GM12891 (cell line): ENCODE data around the gene DLG5.

Source experiments
- POLR2A ChIP-seq: IDR thresholded peaks from 2 replicates; pipeline ENCODE4 v1.6.1; 2011; ENCODE audit warnings: low read depth, low read length, control low read depth
- POLR2AphosphoS5 ChIP-seq: IDR thresholded peaks from 2 replicates; pipeline ENCODE4 v1.6.1; 2011; ENCODE audit warnings: low read depth, low read length, control low read depth

DNA sequence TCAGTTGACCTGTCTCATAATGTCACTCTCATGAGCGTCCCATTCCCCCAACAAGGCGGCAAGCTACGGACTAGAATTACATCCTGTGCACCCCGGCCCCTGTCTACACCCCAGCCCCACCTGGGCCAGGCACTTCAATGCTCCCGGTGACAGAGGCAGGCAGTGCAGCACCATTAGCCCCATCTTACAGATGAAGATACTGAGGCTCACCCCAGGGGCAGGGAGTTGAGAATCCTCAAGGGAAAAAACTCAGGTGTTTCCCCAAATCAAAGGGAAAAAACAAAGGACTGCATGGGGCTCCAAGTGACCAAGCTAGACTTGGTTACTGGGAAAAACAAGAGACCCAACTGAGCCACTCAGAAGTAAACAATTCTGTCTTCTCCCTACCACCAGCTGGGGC, 4.5 kb downstream of the DLG5 start:
- TF ChIP-seq POLR2AphosphoS5 (no peak), POLR2A (no peak)
